ENCODE measurements around the gene ARMH1.
A peak's percentile ranks its signal among the peaks of the same experiment; 100 is the strongest.

The ARMH1 gene

DNA sequence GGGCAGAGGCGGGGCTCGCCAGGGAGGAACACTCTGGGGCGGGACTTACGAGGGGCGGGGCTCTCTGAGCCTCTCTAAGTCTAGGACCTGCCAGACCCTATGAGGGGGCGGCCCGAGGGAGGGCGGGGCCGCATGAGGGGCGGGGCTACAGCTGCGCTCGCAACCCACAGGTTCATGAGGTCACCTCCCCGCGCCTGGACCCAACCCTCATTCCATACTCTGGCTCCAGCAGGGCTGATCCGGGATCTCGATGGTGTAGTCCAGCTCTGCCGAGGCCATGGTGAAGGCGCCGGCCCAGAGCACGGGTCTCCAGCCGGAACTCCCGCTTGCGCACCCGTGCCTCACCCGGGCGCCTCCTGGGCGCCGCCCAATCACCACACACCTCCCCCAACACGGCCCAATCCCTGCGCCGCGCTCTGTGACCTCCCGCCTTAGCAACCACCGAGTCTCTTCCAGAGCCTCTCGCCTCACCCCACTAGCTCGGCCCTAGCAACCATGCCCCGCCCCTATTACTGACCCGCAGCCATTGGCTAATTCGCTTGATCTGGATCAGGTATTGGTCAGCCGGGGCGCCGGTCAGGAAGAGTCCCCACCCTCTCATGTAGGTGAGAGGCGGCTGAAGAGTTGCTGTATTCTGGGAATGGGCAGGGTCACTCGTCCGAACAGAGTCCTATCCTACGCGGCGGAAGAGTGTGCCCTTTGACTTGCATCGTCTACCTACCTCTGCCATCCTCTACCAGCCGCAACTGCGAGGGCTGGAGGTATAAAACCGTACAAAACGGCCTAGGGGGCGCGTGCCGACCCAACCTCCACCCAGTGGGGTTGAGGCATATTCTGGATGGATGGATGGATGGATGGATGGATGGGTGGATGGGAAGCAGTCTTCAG is at the start of gene ARMH1, which contains the start of gene TMEM53 (continued):
- TF ChIP-seq, protein P1, sequence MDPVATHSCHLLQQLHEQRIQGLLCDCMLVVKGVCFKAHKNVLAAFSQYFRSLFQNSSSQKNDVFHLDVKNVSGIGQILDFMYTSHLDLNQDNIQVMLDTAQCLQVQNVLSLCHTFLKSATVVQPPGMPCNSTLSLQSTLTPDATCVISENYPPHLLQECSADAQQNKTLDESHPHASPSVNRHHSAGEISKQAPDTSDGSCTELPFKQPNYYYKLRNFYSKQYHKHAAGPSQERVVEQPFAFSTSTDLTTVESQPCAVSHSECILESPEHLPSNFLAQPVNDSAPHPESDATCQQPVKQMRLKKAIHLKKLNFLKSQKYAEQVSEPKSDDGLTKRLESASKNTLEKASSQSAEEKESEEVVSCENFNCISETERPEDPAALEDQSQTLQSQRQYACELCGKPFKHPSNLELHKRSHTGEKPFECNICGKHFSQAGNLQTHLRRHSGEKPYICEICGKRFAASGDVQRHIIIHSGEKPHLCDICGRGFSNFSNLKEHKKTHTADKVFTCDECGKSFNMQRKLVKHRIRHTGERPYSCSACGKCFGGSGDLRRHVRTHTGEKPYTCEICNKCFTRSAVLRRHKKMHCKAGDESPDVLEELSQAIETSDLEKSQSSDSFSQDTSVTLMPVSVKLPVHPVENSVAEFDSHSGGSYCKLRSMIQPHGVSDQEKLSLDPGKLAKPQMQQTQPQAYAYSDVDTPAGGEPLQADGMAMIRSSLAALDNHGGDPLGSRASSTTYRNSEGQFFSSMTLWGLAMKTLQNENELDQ (tag by site-specific recombination; IDR thresholded peaks at IDR 0.05; ENCODE audit: low read depth) = no peak
- TF ChIP-seq ZNF701 (tag by site-specific recombination; IDR thresholded peaks at IDR 0.05) = no peak
- TF ChIP-seq, protein P2, sequence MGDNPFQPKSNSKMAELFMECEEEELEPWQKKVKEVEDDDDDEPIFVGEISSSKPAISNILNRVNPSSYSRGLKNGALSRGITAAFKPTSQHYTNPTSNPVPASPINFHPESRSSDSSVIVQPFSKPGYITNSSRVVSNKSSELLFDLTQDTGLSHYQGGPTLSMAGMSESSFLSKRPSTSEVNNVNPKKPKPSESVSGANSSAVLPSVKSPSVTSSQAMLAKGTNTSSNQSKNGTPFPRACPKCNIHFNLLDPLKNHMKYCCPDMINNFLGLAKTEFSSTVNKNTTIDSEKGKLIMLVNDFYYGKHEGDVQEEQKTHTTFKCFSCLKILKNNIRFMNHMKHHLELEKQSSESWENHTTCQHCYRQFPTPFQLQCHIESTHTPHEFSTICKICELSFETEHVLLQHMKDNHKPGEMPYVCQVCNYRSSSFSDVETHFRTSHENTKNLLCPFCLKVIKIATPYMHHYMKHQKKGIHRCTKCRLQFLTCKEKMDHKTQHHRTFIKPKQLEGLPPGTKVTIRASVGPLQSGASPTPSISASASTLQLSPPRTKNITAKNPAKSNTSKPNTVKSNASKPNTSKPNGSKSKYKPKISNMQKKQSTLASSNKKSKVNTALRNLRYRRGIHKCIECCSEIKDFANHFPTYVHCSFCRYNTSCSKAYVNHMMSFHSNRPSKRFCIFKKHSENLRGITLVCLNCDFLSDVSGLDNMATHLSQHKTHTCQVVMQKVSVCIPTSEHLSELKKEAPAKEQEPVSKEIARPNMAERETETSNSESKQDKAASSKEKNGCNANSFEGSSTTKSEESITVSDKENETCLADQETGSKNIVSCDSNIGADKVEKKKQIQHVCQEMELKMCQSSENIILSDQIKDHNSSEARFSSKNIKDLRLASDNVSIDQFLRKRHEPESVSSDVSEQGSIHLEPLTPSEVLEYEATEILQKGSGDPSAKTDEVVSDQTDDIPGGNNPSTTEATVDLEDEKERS (tag by site-specific recombination; IDR thresholded peaks at IDR 0.05) = no peak
- peak; percentile 89 for TF ChIP-seq SCRT2 (tag by site-specific recombination; IDR thresholded peaks at IDR 0.05)
- TF ChIP-seq ZNF266 (tag by site-specific recombination; IDR thresholded peaks at IDR 0.05; ENCODE audit: low read depth) = no peak
- TF ChIP-seq ZNF660 (tag by site-specific recombination; IDR thresholded peaks at IDR 0.05) = no peak
- TF ChIP-seq TCF7L2 (IDR thresholded peaks at IDR 0.05; ENCODE audit: borderline replicate concordance, low read depth, low read length) = no peak
- TF ChIP-seq OSR2 (tag by site-specific recombination; IDR thresholded peaks at IDR 0.05) = no peak
- no peak for TF ChIP-seq ZNF76 (tag by site-specific recombination; IDR thresholded peaks at IDR 0.05; ENCODE audit: borderline replicate concordance, low read depth)
- TF ChIP-seq ZNF530 (tag by site-specific recombination; IDR thresholded peaks at IDR 0.05; ENCODE audit: low read depth) = no peak
- no peak for TF ChIP-seq ZNF350 (tag by site-specific recombination; IDR thresholded peaks at IDR 0.05)
- no peak for TF ChIP-seq BCL11A (tag by site-specific recombination; IDR thresholded peaks at IDR 0.05; ENCODE audit: low read depth)
- peak; percentile 99 for TF ChIP-seq SP2 (tag by site-specific recombination; IDR thresholded peaks at IDR 0.05)
- no peak for TF ChIP-seq ZNF175 (tag by site-specific recombination; IDR thresholded peaks at IDR 0.05)
- TF ChIP-seq, protein P3, sequence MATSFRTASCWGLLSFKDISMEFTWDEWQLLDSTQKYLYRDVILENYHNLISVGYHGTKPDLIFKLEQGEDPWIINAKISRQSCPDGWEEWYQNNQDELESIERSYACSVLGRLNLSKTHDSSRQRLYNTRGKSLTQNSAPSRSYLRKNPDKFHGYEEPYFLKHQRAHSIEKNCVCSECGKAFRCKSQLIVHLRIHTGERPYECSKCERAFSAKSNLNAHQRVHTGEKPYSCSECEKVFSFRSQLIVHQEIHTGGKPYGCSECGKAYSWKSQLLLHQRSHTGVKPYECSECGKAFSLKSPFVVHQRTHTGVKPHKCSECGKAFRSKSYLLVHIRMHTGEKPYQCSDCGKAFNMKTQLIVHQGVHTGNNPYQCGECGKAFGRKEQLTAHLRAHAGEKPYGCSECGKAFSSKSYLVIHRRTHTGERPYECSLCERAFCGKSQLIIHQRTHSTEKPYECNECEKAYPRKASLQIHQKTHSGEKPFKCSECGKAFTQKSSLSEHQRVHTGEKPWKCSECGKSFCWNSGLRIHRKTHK (tag by site-specific recombination; IDR thresholded peaks at IDR 0.05) = no peak
- no peak for TF ChIP-seq ZNF791 (tag by site-specific recombination; IDR thresholded peaks at IDR 0.05)
- TF ChIP-seq, protein P4, sequence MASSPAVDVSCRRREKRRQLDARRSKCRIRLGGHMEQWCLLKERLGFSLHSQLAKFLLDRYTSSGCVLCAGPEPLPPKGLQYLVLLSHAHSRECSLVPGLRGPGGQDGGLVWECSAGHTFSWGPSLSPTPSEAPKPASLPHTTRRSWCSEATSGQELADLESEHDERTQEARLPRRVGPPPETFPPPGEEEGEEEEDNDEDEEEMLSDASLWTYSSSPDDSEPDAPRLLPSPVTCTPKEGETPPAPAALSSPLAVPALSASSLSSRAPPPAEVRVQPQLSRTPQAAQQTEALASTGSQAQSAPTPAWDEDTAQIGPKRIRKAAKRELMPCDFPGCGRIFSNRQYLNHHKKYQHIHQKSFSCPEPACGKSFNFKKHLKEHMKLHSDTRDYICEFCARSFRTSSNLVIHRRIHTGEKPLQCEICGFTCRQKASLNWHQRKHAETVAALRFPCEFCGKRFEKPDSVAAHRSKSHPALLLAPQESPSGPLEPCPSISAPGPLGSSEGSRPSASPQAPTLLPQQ (tag by site-specific recombination; IDR thresholded peaks at IDR 0.05) = peak; percentile 38; the same call in 1 of the 2 replicates
- TF ChIP-seq ZNF292 (tag by site-specific recombination; IDR thresholded peaks at IDR 0.05; ENCODE audit: borderline replicate concordance, low read depth) = no peak
- TF ChIP-seq ZNF37A (tag by site-specific recombination; IDR thresholded peaks at IDR 0.05) = no peak
- TF ChIP-seq ZNF704 (tag by site-specific recombination; IDR thresholded peaks at IDR 0.05) = no peak
- TF ChIP-seq KLF1 (tag by site-specific recombination; IDR thresholded peaks at IDR 0.05) = peak; percentile 85
- no peak for TF ChIP-seq MZF1 (tag by site-specific recombination; IDR thresholded peaks at IDR 0.05; ENCODE audit: borderline replicate concordance)
- TF ChIP-seq ZNF16 (tag by site-specific recombination; IDR thresholded peaks at IDR 0.05; ENCODE audit: low read depth) = no peak
- TF ChIP-seq ZNF555 (tag by site-specific recombination; conservative IDR thresholded peaks at IDR 0.05) = no peak
- no peak for TF ChIP-seq ZIC2 (tag by site-specific recombination; IDR thresholded peaks at IDR 0.05)
- TF ChIP-seq BCL6B (tag by site-specific recombination; IDR thresholded peaks at IDR 0.05) = no peak
- peak; percentile 69 for TF ChIP-seq ZXDB (tag by site-specific recombination; IDR thresholded peaks at IDR 0.05)
- TF ChIP-seq, protein P5, sequence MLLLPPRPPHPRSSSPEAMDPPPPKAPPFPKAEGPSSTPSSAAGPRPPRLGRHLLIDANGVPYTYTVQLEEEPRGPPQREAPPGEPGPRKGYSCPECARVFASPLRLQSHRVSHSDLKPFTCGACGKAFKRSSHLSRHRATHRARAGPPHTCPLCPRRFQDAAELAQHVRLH (tag by site-specific recombination; IDR thresholded peaks at IDR 0.05) = no peak
- TF ChIP-seq ZNF768 (tag by site-specific recombination; IDR thresholded peaks at IDR 0.05) = no peak

All from HEK293 (cell line).